GM19351 (cell line): ENCODE measurements around the gene RALA.
A peak's percentile ranks its signal among the peaks of the same experiment; 100 is the strongest.
"Not testable (repeated sequence)": the region's sequence is repeated elsewhere in the genome, so short reads cannot be mapped to it uniquely, and the experiment has no call there.

Experiments
- ATAC-seq: cut with Tn5 transposase; IDR thresholded peaks from one replicate; pipeline ENCODE4 v1.9.1; 2021; ENCODE audit warnings: mild to moderate bottlenecking, moderate library complexity; ENCODE audit not compliant: unreplicated experiment

The RALA gene

DNA sequence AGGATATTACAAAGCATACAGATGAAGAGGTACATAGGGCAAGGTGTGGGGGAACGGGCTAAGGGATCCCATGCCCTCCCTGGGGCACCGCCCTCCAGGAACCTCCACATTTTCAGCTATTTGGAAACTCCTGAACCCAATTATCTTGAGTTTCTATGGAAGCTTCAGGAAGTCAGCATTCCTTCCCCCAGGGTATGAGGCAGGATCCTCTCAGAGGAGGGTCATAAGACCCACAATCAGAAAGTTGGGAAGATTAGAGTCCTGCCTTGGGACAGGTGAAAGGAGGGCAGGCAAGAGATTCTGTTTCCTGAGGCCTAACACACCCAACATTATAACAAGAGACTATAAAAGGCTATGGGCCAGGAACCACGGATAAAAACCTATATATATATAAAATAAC lies 98.0 kb downstream of the RALA start:
- no peak for ATAC-seq

DNA sequence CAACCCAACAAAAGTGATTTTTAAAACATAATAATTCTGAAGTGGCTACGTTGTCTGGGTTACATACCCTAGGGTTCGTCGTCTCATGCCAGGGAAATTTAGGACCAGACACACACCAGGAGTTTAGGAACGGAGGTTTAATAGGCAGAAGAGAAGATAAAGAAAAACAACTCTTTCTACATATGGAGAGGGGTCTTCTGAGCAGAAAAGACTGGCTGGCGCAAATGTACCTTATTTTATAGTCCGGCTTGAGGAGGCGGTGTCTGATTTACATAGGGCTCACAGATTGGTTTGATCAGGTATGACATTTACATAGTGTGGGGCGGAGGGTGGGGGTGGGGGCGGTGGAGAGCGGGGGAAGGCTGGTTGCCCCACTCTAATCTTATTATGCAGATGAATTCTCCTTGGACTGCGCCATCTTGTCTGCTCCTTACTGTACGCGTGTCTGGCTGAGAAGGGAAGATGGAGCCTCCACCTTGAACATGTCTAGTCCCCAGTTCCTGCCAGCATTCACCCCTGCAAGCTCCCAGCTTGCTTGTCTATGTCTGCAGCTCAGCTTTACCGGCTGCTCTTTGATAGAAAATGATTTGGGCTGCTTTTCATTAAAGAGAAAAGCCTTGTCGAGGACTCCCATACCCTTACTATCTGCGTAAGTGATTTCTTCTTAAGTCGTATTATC lies 98.7 kb downstream of the RALA start:
- no peak for ATAC-seq

DNA sequence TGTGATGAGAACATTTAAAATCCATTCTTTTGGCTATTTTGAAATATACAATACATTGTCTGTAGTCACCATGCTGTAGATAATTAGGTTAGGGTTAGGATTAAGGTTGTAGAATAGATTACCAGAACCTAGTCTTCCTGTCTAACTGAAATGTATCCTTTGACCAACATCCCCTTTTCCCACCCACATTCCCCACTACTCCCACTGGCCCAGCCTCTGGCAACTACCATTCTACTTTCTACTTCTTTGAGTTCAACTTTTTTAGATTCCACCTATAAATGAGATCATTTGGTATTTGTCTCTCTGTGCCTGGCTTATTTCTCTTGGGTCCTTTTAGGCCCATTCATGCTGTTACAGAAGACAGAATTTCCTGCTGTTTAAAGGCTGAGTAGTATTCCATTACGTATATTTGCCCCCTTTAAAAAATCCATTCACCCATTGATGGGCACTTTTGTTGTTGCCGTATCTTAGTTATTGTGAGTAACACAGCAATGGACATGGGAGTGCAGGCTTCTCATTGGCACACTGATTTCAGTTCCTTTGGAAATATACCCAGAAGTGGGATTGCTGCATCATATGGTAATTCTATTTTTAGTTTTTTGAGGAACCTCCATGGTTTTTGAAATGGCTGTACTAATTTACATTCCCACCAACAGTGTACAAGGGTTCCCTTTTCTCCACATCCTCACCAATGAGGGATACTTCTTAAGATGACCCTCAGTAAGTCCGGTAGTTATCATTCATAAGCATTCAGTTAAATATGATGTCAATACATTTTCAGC lies 104.0 kb downstream of the RALA start:
- ATAC-seq: no peak

DNA sequence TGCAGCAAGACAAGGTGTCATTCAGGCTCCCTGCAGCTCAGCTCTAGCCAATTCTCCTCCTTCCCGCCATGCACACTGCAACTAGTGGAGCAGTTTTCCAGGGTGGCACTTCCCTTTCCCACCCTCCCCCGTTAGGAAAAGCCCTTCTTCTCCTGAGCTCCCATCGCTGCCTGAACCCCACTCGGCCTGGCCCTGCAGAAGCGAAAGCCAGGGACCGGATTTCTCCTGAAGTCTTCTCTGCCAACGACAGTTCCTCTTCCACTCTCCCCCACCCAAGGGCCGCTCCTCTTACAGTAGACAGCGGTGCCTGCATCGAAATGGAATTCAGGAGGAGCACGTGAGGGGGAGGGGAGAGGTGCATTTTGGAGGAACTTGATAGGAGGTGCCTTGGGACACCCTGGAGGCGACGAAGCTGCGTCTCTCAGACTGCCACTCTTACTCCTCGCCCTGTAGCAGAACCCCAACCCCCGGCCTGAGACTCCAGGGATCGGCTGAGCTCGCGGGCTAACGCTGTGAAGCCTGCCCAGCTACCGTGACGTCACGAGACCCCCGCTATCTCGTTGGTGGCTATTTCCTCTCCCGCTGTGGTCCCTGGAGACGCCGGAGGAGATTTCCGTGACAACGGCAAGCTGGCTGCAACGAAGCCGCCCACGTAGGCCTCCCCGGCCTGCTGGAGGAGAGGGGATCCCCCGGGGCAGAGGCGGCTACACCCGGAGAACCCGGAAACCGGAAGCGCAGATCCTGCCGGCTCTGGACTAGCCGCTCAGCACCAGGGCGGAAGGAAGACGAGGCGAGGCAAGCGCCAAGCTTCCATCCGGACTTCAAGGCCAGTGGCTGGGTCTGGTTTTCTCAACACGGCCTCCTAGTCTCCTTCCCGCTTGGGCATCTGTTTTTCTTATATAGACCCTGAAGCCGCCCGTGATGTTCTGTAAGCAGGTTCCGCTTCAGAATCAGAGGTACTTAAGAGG lies 109.7 kb downstream of the RALA start:
- peak; percentile 90 for ATAC-seq

DNA sequence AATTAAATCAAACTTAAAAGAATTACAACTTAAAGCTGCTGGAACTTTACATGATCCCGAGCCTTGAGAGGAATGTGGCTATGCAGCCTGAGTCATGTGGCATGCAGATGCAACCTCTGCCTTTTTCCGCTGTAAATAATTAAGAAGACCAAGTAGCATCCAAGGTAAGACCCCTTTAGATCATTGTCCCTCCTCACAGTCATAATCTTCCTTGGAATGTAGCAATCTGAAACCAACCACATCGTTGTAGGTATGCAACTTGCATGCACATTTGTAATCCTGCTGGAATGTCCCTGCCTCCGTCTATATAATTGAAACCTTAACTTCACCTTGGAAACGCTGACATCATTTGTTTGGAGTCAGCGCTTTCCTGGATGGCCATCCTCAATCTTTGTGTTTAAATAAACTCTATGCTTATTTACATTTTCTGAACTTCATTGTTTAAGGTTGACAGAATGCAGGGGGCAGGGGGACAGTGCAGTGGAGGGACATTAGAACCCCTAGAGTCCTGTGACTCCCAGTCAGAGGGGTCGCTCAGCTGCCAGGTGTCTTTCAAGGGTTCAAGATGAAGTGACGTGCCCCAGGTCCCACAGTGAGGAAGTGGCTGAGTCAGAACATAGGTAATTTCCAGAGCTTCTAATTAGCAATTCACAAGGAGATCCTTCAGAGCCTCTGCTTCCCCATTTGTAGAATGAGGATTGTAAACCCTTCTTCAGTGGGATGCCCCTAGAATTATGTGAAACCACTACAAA lies 110.7 kb downstream of the RALA start:
- no peak for ATAC-seq

DNA sequence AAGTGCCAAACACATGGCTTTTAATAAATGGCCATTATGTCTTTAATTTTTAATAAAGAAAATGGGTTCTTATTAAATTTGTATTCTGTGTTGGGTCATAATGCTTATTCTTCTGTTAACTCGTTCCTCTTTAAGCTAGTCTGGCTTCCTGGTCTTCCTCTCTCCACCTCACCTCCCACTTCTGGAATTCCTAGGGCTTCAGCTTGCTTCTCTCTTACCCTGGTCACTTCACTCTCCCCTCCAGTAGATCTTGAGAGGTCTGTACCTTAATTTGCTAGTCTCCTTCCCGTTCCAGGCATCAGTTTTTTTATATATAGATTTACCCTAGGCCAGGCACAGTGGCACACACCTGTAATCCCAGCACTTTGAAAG lies 111.2 kb downstream of the RALA start:
- ATAC-seq: no peak

DNA sequence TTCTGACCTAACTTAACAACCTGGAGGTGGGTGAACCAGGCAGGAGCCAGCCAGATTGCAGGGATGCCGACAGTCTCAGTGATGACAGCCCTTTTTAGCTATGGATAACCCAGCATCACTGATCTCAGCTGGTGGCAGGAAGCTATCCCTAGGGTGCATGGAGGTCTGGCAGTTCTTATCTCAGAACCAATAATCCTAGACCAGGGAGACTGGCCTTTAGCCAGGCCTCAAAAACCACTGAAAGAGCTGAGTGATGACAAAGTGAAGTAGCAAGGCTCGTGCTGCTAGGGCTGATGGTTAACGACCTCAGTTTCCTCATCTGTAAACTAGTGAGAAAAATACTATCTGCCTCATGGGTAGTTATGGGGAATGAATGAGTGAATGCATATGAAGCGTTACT lies 112.5 kb downstream of the RALA start:
- no peak for ATAC-seq

DNA sequence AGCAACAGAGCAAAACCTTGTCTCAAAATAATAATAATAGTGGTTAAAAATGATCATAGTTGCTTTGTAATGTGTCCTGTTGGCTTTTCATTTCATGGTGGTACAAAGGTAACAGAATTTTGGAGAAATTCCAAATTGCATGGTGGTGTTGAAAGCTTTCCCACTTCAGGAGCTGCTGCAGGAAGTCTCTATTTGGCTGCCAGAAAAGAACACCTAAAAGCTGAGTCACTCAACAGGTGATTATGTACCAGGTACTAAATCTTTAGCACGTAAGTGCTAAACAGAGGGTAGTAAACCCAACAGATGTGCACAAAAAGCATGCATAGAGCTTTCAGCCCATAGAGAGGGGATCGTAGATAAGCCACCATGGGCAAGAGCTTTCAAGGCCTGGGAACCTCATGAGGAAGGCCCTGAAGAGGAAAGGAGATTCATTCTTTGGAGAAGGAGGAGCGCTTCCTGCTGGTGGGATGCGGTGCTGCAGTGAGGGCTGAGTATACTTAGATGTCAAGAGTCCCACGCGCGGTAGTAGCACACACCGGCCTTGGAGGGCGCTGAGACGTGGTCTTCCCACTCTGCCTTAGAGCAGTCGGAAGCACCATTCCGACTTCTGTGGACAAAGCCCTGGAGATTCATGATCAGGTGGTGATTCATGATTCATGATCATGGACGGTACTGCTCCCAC lies 118.7 kb downstream of the RALA start:
- ATAC-seq: no peak

DNA sequence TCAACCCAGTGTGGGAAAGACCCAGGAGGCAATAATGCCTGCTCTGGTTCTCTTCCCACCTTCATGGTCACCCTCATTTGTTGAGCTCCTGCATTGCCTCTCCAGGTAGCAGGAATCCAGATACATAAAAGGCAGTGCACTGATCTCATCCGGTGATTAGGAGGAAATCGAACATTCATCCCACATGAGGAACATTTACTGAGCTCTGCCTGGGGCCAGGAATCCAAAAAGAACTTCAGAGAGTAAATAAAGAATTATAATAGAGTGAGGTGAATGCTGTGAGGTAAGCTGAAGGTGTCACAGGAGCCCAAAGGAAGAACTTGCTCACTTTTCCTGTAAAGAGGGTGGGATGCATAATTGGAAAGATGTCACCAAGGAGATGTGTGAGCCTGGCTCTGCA lies 121.2 kb downstream of the RALA start:
- no peak for ATAC-seq

DNA sequence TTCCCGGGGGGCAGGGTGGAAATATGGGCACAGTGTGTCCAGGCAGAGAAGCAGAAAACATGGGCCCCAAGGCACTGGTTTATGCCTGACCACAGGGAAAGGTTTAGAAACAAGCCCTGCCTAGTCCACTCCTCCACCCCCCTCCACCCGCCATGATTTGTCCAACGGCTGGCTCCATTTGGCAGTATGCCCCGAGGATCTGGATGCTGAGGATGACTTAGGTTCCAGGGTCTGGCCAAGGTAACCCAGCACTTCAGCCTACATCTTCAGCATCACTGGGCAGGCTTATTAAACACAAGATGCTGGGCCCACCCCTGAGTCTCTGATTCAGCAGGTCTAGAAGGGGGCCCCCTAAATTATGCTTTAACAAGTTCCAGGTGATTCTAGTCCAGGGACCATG lies 121.9 kb downstream of the RALA start:
- no peak for ATAC-seq

DNA sequence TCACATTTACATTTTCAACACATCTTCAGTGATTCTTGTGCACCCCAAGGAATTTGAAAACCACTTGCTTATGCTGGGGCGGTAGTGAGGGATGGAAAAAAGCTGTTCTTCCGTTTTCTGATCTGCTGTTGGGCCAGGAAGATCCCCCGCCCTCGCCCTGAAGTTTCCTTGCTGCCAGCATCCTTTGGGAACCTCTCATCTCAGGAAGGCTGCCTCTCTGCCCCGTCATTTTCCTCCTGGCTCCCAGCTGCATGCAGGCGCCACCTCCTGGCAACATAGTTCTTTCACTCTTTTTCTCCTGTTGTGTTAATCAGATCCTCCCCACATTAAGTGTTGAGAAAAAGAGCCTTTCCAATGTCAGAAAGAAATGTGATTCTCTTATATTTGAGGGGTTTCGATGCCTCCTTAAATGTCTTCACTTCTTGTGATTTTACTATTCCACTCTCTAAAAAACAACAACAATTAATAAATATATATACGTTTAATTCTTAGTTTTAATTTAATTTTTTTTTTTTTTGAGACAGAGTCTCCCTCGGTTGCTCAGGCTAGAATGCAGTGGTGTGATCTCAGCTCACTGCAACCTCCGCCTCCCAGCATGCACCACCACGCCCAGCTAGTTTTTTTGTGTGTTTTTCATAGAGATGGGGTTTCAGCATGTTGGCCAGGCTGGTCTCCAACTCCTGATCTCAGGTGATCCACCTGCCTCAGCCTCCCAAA lies 122.9 kb downstream of the RALA start:
- peak; percentile 65 for ATAC-seq

DNA sequence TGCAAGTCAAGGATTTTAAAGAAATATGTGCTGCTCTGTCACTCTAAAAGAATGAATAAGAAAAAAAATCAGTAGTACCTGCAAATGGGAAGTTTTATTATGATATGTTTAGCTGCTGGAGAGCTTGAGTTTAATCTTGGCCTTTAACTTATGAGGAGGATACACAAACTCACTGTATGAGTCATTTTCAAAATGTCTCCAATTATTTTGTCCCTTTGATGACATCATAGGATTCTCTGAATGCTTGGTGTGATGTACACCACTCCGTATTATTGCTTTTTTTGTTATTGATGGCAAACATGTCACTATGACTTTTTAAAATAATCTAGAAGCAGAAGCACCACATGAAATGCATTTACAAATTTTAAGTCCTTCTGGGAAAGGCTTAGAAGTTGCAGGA lies 125.8 kb downstream of the RALA start:
- no peak for ATAC-seq

DNA sequence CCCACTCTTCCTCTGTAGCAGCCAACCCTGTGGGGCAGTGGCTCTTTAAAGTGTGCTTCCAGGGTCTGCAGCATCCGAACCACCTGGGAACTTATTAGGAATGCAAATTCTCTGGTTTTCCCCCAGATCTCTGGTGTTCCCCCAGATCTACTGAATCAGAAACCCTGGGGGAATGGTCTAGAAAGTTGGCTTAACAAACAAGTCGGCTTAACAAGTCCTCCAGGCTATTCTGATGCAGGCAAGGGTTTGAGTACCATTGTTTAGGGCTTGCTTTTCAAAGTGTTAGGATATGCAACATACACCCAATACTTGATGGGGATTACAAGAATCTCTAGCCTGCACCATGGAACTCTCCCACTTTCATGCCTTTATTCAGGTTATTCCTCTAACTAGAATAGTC lies 126.3 kb downstream of the RALA start:
- no peak for ATAC-seq

DNA sequence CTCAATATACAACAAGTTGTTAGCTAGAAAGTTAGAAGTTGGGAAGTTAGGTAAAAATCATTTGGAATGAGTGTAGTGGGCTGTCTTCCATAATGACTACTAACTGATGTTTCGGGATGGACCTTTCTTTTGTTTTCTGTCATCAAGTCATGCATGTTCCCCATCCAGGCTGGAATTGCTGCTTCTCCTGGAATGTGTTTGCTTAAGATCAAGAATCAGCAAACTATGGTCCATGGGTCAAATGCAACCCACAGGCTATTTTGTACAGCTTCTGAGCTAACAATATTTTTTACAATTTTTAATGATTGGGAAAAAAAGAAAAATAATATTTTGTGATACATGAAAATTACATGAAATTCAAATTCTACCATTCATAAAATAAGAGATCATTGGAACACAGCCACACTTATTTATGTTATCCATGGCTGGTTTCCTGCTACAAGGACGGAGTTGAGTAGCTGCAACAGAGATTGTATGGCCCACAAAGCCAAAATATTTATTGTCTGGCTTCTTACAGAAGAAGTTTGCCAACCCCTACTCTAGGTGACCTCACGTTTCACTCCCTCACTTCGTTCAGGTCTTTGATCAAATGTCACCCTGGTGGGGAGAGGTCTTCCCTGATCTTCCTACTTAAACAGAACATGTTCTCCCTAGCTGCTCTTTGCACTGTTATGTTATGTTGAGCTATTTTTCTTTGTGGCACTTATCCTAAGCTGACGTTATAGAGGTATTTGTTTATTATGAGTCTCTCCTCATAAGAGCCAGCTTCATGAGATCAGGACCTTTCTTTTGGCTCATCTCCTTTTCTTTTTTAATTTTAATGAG lies 127.1 kb downstream of the RALA start:
- ATAC-seq: no peak

DNA sequence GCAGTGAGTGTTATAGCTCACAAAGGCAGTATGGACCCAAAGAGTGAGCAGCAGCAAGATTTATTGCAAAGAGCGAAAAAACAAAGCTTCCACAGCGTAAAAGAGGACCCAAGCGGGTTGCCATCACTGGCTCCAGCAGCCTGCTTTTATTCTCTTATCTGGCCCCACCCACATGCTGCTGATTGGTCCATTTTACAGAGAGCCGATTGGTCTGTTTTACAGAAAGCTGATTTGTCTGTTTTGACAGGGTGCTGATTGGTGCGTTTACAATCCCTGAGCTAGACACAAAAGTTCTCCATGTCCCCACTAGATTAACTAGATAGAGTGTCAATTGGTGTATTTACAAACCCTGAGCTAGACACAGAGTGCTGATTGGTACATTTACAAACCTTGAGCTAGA lies 129.9 kb downstream of the RALA start:
- not testable (repeated sequence) for ATAC-seq

DNA sequence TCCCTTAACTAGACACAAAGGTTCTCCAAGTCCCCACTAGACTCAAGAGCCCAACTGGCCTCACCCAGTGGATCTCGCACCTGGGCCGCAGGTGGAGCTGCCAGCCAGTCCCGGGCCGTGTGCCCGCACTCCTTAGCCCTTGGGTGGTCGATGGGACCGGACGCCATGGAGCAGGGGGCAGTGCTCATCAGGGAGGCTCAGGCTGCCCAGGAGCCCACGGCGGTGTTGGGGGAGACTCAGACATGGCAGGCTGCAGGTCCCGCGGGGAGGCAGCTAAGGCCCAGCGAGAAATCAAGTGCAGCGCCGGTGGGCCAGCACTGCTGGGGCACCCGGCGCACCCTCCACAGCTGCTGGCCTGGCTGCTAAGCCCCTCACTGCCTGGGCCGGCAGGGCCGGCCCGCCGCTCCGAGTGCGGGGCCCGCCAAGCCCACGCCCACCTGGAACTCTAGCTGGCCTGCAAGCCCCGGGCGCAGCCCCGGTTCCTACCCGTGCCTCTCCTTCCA lies 130.5 kb downstream of the RALA start:
- ATAC-seq: no peak

DNA sequence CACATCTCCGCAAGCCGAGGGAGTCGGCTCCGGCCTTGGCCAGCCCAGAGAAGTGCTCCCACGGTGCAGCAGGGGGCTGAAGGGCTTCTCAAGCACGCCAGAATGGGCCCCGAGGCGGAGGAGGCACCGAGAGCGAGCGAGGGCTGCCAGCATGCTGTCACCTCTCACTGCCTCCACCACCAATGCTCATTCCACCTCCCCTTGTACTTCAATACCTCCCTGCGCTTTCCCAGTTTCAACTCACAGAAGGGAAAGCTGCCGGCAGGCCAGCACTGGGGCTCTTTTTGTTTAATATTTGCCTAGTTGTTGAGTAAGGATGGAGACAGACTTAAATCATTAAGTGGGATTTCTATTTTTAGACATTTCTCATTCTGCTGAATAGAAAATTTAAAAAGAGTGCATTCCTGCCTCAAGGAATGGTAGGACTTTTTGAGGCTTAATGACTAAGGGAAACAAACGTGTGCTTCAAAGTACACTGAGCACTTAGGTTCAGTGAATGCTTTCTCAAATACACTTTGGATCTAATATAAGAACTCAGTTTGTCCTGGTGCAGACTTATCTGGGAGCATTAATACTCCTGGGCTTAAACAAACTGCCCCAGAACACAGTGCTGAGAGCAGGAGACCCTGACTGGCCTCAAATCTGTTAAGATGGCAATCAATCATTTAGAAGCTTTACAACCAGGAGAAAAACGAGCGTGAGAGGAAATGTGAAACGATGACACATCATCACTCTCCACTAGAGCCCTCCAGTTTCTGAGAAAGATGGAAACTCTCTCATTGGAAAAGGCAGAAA lies 131.2 kb downstream of the RALA start:
- no peak for ATAC-seq

DNA sequence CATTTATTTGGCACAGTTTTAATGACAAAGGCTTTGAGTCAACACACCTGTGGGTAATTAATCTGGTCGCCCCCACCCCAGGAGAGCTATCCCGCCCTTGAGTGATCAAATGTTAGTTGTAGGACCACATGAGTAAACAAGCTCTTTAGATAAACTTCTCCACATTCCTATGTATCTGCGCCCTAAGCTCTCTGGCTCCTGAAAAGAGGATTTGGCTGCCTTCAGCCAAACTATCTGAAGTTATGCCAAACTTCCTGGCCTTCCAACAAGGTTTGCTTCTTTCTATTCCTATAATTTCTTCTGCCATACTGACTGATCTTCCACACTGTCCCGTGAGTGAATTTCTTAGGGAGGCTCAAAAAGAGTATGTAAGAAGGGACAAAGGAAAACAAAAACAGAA lies 134.2 kb downstream of the RALA start:
- no peak for ATAC-seq
